Lower lobe of right lung (tissue), 2 donors: Measurements from ENCODE around the gene LETM1. TPM values are rescaled to one million over a fixed set of nuclear protein-coding genes. Genes with fewer than 3 reads are reported as not detected.

Experiments
- ATAC-seq, 2 donors: fragments of 200-7000 bp; cut with Tn5 transposase; one replicate each; pipeline ENCODE4 v1.9.1; 2020 to 2022; ENCODE audit warnings: mild to moderate bottlenecking in 2 of 2, moderate library complexity in 2 of 2
- DNase-seq: peaks from one replicate; pipeline ENCODE4 v3.0.0-alpha.2; 2020
- H3K27ac ChIP-seq: fragments of 200-600 bp; one replicate; pipeline ENCODE4 v1.8.0; 2022
- H3K27me3 ChIP-seq: fragments of 200-600 bp; one replicate; pipeline ENCODE4 v1.8.0; 2022; ENCODE audit warnings: low read depth
- H3K36me3 ChIP-seq: fragments of 200-600 bp; one replicate; pipeline ENCODE4 v1.8.0; 2022; ENCODE audit warnings: mild to moderate bottlenecking
- H3K4me1 ChIP-seq: fragments of 200-600 bp; one replicate; pipeline ENCODE4 v1.8.0; 2022
- H3K4me3 ChIP-seq: fragments of 200-600 bp; one replicate; pipeline ENCODE4 v1.8.0; 2022; ENCODE audit warnings: mild to moderate bottlenecking
- H3K9me3 ChIP-seq: fragments of 200-600 bp; one replicate; pipeline ENCODE4 v1.8.0; 2022
- intact Hi-C: fragments of 100-400 bp; cut with DNase I; formaldehyde crosslinking; loops from one replicate; pipeline ENCODE4 v1.11.0; 2022
- total RNA-seq: library from RNA; stranded (reverse); fragmentation: NEBNext Ultra II Directional; extraction: Animal tissue kit (Norgen Biotek cat#: 25700); gene quantifications from one replicate; pipeline ENCODE4 v1.2.1, GENCODE V29; 2021
- TF ChIP-seq, protein P1 (sequence below): fragments of 200-600 bp; IDR thresholded peaks from one replicate; pipeline ENCODE4 v1.8.0; 2022; ENCODE audit warnings: antibody characterized with exemption, mild to moderate bottlenecking
- donor health status: DM: no; HTN: yes; CAD: no; lungs with severe emphysema.

Gene LETM1
- total RNA-seq, 1 donor from 2014 or later = 33.6 TPM

DNA sequence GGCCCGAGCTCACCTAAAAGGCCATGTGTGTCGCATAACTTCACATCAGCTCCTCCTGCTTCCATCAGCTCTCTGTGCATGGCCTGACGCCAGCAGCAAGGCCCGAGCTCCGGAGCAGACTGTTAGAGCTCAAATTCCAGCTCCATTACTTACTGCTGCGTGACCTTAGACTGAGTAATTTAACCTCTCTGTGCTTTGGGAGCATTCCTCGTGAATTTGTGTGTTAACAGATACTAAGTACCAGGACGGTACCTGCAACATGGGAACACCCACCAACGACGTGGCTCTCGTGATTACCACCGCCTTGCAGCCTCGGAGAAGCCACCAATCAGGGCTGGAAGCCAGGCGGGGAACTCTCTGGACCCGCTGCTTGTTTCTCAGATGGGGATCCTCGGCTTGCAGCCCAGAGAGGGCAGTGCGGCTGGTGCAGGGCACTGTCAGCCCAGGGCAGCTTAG is 12.9 kb downstream of the LETM1 start:
- intact Hi-C loops = no loop called here
- TF ChIP-seq, protein P1, sequence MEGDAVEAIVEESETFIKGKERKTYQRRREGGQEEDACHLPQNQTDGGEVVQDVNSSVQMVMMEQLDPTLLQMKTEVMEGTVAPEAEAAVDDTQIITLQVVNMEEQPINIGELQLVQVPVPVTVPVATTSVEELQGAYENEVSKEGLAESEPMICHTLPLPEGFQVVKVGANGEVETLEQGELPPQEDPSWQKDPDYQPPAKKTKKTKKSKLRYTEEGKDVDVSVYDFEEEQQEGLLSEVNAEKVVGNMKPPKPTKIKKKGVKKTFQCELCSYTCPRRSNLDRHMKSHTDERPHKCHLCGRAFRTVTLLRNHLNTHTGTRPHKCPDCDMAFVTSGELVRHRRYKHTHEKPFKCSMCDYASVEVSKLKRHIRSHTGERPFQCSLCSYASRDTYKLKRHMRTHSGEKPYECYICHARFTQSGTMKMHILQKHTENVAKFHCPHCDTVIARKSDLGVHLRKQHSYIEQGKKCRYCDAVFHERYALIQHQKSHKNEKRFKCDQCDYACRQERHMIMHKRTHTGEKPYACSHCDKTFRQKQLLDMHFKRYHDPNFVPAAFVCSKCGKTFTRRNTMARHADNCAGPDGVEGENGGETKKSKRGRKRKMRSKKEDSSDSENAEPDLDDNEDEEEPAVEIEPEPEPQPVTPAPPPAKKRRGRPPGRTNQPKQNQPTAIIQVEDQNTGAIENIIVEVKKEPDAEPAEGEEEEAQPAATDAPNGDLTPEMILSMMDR = no peak
- Histone ChIP-seq H3K27ac (no peak overlapping the region), H3K27me3 (no peaks in the 10 kb centered on the region), H3K36me3 (peaks cover 88% of the 10 kb centered on the region), H3K4me3 (no peak overlapping the region), H3K4me1 (peaks cover 3% of the 10 kb centered on the region), H3K9me3 (no peaks in the 10 kb centered on the region)
- no peak for DNase-seq
- ATAC-seq = no peak

DNA sequence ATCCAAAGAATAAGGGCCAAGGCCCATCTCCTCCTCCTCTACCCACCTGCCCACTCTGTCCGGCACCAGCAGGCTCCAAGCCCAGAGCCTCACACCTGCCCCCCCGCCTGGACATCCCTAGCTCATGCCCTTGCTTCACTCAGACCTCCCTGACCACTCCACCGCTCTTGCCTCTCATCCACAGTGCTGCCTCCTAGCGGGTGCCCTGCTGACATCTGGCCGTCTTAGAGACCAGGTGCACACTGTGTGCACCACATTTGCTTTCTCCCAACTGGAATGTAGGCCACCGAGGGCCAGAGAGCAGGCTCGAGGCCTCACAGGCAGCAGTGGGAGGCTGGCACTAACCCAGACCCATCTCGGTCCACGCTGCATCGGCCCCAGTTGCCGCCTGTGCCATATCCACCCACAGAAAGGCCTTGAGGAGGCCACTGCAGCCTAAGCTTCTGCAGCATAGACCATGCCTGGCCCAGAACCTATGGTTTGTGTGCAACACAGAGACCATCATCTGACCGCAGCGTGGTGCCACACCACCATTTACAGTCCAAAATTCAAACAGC is 13.5 kb downstream of the LETM1 start:
- Histone ChIP-seq H3K9me3 (no peaks in the 10 kb centered on the region), H3K4me1 (peaks cover 3% of the 10 kb centered on the region), H3K36me3 (peaks cover 88% of the 10 kb centered on the region), H3K27ac (no peak overlapping the region), H3K4me3 (no peak overlapping the region), H3K27me3 (no peaks in the 10 kb centered on the region)
- TF ChIP-seq, protein P1 = no peak
- ATAC-seq (peak in 1 of 2 donors; percentile 17), DNase-seq (no peak)
- intact Hi-C loops = no loop called here

DNA sequence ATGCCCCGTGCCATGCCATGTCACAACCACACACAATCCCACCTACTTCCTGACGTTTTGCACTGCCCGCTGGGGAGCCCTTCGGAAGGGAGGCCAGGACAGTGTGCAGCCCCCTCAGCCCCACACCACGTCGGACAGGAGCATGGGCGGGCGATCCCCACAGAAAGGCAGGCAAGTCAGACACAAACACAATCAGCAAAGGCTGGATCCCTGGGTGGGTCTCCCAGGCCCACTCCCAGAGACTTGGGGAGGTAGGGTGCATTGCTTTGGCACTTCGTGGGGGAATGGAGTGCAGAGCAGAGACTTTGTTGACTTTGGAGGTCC is 14.1 kb downstream of the LETM1 start:
- ATAC-seq = no peak
- H3K36me3 ChIP-seq = peaks cover 88% of the 10 kb centered on the region
- H3K4me1 ChIP-seq = peaks cover 3% of the 10 kb centered on the region
- no peak for DNase-seq
- TF ChIP-seq, protein P1 = no peak
- no peaks in the 10 kb centered on the region for H3K9me3 ChIP-seq
- intact Hi-C loops = no loop called here
- no peak overlapping the region for H3K27ac ChIP-seq
- H3K4me3 ChIP-seq = no peak overlapping the region
- H3K27me3 ChIP-seq = no peaks in the 10 kb centered on the region

DNA sequence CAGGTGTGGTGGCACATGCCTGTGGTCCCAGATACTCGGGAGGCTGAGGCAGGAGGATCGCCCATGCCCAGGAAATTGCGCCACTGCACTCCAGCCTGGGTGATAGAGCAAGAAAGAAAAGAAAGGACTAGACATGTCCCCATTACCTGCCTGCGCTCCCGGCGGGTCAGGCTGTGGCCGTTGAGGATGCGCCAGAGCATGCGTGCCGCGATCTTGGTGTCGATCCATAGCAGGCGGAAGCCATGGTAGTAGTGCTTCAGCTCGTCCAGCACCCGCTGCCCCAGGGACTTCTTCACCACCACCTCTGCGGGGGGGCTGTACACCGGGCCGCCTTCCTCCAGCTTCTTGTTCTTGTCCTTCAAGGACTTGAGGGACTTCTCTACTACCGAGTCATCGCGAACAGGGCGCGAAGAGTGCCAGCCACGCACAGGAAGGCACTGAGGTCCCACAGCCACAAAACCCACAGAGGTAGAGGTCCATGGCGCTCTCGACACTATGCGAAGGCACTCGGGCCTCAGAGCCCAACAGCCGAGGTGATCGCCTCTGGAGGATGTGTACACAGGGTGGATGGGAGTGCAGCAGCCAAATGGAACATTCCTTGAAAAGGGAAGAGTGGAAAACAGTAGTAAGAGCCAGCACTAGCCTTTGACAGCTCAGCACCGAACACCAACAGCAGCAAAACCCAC is 14.6 kb downstream of the LETM1 start:
- no peak overlapping the region for H3K27ac ChIP-seq
- H3K4me1 ChIP-seq = peaks cover 3% of the 10 kb centered on the region
- H3K4me3 ChIP-seq = no peak overlapping the region
- intact Hi-C loops = no loop called here
- DNase-seq (no peak), ATAC-seq (peak in 1 of 2 donors; percentile 9)
- no peaks in the 10 kb centered on the region for H3K27me3 ChIP-seq
- peaks cover 88% of the 10 kb centered on the region for H3K36me3 ChIP-seq
- TF ChIP-seq, protein P1 = no peak
- no peaks in the 10 kb centered on the region for H3K9me3 ChIP-seq

DNA sequence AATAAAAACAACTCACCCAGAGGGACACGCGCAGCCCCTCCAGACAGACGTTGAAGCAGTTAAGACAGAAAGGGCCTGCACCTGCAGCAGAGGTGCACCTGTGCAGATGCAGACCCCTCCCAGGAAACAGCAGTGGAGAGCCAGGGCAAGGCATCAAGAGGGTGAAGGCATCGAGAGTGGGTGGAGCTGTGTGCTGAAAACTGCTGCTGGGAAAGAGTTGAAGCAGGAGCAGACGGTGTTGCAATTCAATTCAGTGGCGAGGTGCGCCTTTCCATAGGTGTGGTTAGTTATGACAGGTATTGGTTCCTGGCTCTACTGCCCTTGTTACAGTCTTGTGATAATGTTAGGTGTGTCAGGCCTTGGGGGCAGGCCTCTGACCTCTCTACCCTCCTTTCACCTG is 16.7 kb downstream of the LETM1 start:
- TF ChIP-seq, protein P1 = no peak
- H3K36me3 ChIP-seq = peaks cover 91% of the 10 kb centered on the region
- ATAC-seq = peak; percentile 13 to 52
- H3K27me3 ChIP-seq = no peaks in the 10 kb centered on the region
- no peak overlapping the region for H3K4me3 ChIP-seq
- no peaks in the 10 kb centered on the region for H3K9me3 ChIP-seq
- DNase-seq = no peak
- peaks cover 3% of the 10 kb centered on the region for H3K4me1 ChIP-seq
- intact Hi-C loops = no loop called here
- no peak overlapping the region for H3K27ac ChIP-seq
